PC-9 (cell line): ENCODE data around the gene NTNG2.

ENCODE experiments used
- EZH2 ChIP-seq: fragments of 200-600 bp; sonication (generic); IDR thresholded peaks from 2 replicates; pipeline ENCODE4 v1.8.0; 2017; ENCODE audit warnings: antibody characterized with exemption, low read depth
- TF ChIP-seq, protein P1 (sequence below): fragments of 200-600 bp; sonication (generic); conservative IDR thresholded peaks from 2 replicates; pipeline ENCODE4 v1.6.1; 2017; ENCODE audit warnings: mixed run types, antibody characterized with exemption, mild to moderate bottlenecking, moderate library complexity

DNA sequence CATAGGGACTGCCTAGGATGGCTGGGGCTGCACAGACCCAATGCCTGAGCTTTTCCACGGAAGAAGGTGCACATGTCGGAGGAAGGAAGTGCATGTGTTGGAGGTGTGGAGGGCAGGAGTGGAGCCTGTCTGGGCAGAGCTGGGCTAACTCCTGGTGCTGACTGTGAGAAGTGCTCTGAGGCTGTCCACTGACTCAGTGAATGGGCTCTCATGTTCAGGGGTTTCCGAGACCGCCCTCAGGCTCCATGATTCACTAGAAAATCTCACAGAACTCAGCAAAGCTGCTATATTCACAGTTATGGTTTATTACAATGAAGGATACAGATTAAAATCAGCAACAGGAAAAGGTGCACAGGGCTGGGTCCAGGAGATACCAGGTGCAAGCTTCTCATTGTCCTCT lies 37.2 kb downstream of the NTNG2 start:
- TF ChIP-seq, protein P1, sequence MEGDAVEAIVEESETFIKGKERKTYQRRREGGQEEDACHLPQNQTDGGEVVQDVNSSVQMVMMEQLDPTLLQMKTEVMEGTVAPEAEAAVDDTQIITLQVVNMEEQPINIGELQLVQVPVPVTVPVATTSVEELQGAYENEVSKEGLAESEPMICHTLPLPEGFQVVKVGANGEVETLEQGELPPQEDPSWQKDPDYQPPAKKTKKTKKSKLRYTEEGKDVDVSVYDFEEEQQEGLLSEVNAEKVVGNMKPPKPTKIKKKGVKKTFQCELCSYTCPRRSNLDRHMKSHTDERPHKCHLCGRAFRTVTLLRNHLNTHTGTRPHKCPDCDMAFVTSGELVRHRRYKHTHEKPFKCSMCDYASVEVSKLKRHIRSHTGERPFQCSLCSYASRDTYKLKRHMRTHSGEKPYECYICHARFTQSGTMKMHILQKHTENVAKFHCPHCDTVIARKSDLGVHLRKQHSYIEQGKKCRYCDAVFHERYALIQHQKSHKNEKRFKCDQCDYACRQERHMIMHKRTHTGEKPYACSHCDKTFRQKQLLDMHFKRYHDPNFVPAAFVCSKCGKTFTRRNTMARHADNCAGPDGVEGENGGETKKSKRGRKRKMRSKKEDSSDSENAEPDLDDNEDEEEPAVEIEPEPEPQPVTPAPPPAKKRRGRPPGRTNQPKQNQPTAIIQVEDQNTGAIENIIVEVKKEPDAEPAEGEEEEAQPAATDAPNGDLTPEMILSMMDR, result no peak
- TF ChIP-seq EZH2, result no peak
